ENCODE data around the gene CMTM7. TPM values are rescaled to one million over a fixed set of nuclear protein-coding genes. Genes with fewer than 3 reads are reported as not detected.

The CMTM7 gene
- total and polyA plus RNA-seq, 2 of the 13 experiments (the other 11 are each of a cell fraction or from before 2014, with no cell fraction given): 20.9 to 21.4 TPM

GRCh38 chr3:32419742-32420125, 28.1 kb downstream of the CMTM7 start:
- H3K4me2 ChIP-seq (ENCODE audit: low read depth, low read length): peak overlapping the region; percentile 91
- H3K9me3 ChIP-seq (ENCODE audit: low read length): peaks cover 9% of the 10 kb centered on the region
- no TSS peak for BruUV-seq (replicated peaks)
- peaks cover 47% of the 10 kb centered on the region for H3K4me1 ChIP-seq (ENCODE audit: insufficient read depth, low read length)
- DNase-seq (ENCODE audit: low spot score) (no peak), ATAC-seq (no peak), FAIRE-seq (no peak)
- 83% methylated on average over 2 of the region's 2 CpGs for WGBS (ENCODE audit: low lambda C conversion rate)
- peak overlapping the region in 2 of 3 experiments; percentile 43 to 65; a peak in 2 of 6 replicates for H3K4me3 ChIP-seq (replicated peaks in 1 of 3; ENCODE audit: insufficient read depth in 1 of 3, low read depth in 2 of 3, low read length in 3 of 3)
- peaks cover 54% of the 10 kb centered on the region for H3K79me2 ChIP-seq (ENCODE audit: insufficient read depth, low read length)
- H3K36me3 ChIP-seq (replicated peaks in 1 of 2; ENCODE audit: control insufficient read depth in 1 of 2, insufficient read depth in 2 of 2, low read length in 2 of 2): no peaks in the 10 kb centered on the region
- in situ Hi-C loops (cut with HindIII; ENCODE audit: extremely low pct_ligation_motif_present, low pct_unique_long_range_greater_than_20kb): no loop called here
- H2AFZ ChIP-seq (ENCODE audit: low read length): no peak overlapping the region
- no peaks in the 10 kb centered on the region for H4K20me1 ChIP-seq (ENCODE audit: insufficient read depth, low read length)
- peak overlapping the region; percentile 79 for H3K9ac ChIP-seq (ENCODE audit: insufficient read depth, low read depth, low read length)
- intact Hi-C loops (cut with micrococcal nuclease; ENCODE audit: unreplicated experiment): loop anchor here (2.0 kb wide), 1 partner anchor 71 kb away; no protein-coding TSS in a partner anchor
- TF ChIP-seq ZNF7 (CRISPR knock-in tag; IDR thresholded peaks at IDR 0.05): peak; percentile 45; the same call in 1 of the 2 replicates
- TF ChIP-seq MTF2 (CRISPR knock-in tag; IDR thresholded peaks at IDR 0.05; ENCODE audit: borderline replicate concordance): peak; percentile 1; the same call in 1 of the 2 replicates
- TF ChIP-seq AGO2 (optimal IDR thresholded peaks at IDR 0.05; ENCODE audit: low read depth, low read length): no peak
- H3K27ac ChIP-seq (ENCODE audit: extremely low read length, insufficient read depth, low read length): peak overlapping the region; percentile 81
- POLR2A ChIA-PET: no interaction called here
- H3K27me3 ChIP-seq (ENCODE audit: control insufficient read depth in 1 of 2, insufficient read depth in 2 of 2, low read length in 2 of 2): no peaks in the 10 kb centered on the region
- CTCF ChIA-PET (ENCODE audit: low intra/inter-chr PET ratio, low total read pairs): no interaction called here

GRCh38 chr3:32420126-32421038, 28.7 kb downstream of the CMTM7 start:
- peak overlapping the region; percentile 91 for H3K4me2 ChIP-seq (ENCODE audit: low read depth, low read length)
- BruUV-seq (replicated peaks): TSS peak; percentile 78
- peaks cover 51% of the 10 kb centered on the region for H3K79me2 ChIP-seq (ENCODE audit: insufficient read depth, low read length)
- ATAC-seq (peak; percentile 95), FAIRE-seq (peak; percentile 72), DNase-seq (ENCODE audit: low spot score) (peak; percentile 89)
- H3K36me3 ChIP-seq (replicated peaks in 1 of 2; ENCODE audit: control insufficient read depth in 1 of 2, insufficient read depth in 2 of 2, low read length in 2 of 2): no peaks in the 10 kb centered on the region
- H3K27ac ChIP-seq (ENCODE audit: extremely low read length, insufficient read depth, low read length): peak overlapping the region; percentile 81
- H3K4me1 ChIP-seq (ENCODE audit: insufficient read depth, low read length): peaks cover 47% of the 10 kb centered on the region
- intact Hi-C loops (cut with micrococcal nuclease; ENCODE audit: unreplicated experiment) (loop anchor here (2.0 kb wide), 1 partner anchor 72 kb away; no protein-coding TSS in a partner anchor), in situ Hi-C loops (cut with HindIII; ENCODE audit: extremely low pct_ligation_motif_present, low pct_unique_long_range_greater_than_20kb) (no loop called here)
- H2AFZ ChIP-seq (ENCODE audit: low read length): no peak overlapping the region
- peaks cover 9% of the 10 kb centered on the region for H3K9me3 ChIP-seq (ENCODE audit: low read length)
- peak overlapping the region; percentile 35 to 65 (median 43); a peak in 5 of 6 replicates for H3K4me3 ChIP-seq (replicated peaks in 1 of 3; ENCODE audit: insufficient read depth in 1 of 3, low read depth in 2 of 3, low read length in 3 of 3)
- 23% methylated on average over 13 of the region's 14 CpGs for WGBS (ENCODE audit: low lambda C conversion rate)
- POLR2A ChIA-PET: no interaction called here
- no peaks in the 10 kb centered on the region for H4K20me1 ChIP-seq (ENCODE audit: insufficient read depth, low read length)
- H3K9ac ChIP-seq (ENCODE audit: insufficient read depth, low read depth, low read length): peak overlapping the region; percentile 79
- CTCF ChIA-PET (ENCODE audit: low intra/inter-chr PET ratio, low total read pairs): no interaction called here
- no peaks in the 10 kb centered on the region for H3K27me3 ChIP-seq (ENCODE audit: control insufficient read depth in 1 of 2, insufficient read depth in 2 of 2, low read length in 2 of 2)
- TF ChIP-seq ZFP36L2 (CRISPR knock-in tag; IDR thresholded peaks at IDR 0.05): no peak
- TF ChIP-seq ZFP91 (CRISPR knock-in tag; IDR thresholded peaks at IDR 0.05; ENCODE audit: borderline replicate concordance): peak; percentile 63; the same call in 1 of the 2 replicates
- no peak; the same call in 1 of the 2 replicates for TF ChIP-seq ETV5 (CRISPR knock-in tag; IDR thresholded peaks at IDR 0.05; ENCODE audit: borderline replicate concordance)
- no peak for TF ChIP-seq SNRNP70 (IDR thresholded peaks at IDR 0.05; ENCODE audit: low read depth, low read length)
- TF ChIP-seq RAD51 (IDR thresholded peaks at IDR 0.05; ENCODE audit: borderline replicate concordance): no peak
- TF ChIP-seq ZNF672 (CRISPR knock-in tag; IDR thresholded peaks at IDR 0.05): no peak
- TF ChIP-seq ZNF501 (CRISPR knock-in tag; IDR thresholded peaks at IDR 0.05): 0 out of 2 replicates have a peak, but pooled peaks have one; percentile 23
- TF ChIP-seq PHF8 (CRISPR knock-in tag; IDR thresholded peaks at IDR 0.05): peak; percentile 10; the same call in 1 of the 2 replicates
- no peak for TF ChIP-seq EP300 (IDR thresholded peaks at IDR 0.05; ENCODE audit: low read depth in 2 of 2, low read length in 2 of 2)
- 0 out of 2 replicates have a peak, but pooled peaks have one; percentile 0 for TF ChIP-seq EP300 (CRISPR knock-in tag; IDR thresholded peaks at IDR 0.05; ENCODE audit: borderline replicate concordance)
- no peak for TF ChIP-seq RNF2 (conservative IDR thresholded peaks at IDR 0.05; ENCODE audit: low read depth)
- no peak for TF ChIP-seq ONECUT2 (CRISPR knock-in tag; IDR thresholded peaks at IDR 0.05)
- TF ChIP-seq MAZ (IDR thresholded peaks at IDR 0.05; ENCODE audit: borderline replicate concordance, low read depth, low read length): no peak
- TF ChIP-seq MAZ (CRISPR knock-in tag; IDR thresholded peaks at IDR 0.05; ENCODE audit: low read depth): 0 out of 2 replicates have a peak, but pooled peaks have one; percentile 27
